Stimulated activated CD4-positive, alpha-beta T cell treated with anti-CD3 and anti-CD28 coated beads, Interleukin-12 subunit alpha, Interleukin-12 subunit beta, amount 100 ng/mL, for 48 hours (primary cell): ENCODE measurements around the gene ELP5.
"Not testable (repeated sequence)": the region's sequence is repeated elsewhere in the genome, so short reads cannot be mapped to it uniquely, and the experiment has no call there.

Experiments
- DNase-seq, 3 donors: peaks; one replicate each; pipeline ENCODE4 v3.0.0-alpha.2; 2020; ENCODE audit warnings: low read depth in 2 of 3, low spot score in 1 of 3

The ELP5 gene

GRCh38 chr17:7235693-7236665 is 16.0 kb upstream of the ELP5 start:
- DNase-seq = no peak

DNA sequence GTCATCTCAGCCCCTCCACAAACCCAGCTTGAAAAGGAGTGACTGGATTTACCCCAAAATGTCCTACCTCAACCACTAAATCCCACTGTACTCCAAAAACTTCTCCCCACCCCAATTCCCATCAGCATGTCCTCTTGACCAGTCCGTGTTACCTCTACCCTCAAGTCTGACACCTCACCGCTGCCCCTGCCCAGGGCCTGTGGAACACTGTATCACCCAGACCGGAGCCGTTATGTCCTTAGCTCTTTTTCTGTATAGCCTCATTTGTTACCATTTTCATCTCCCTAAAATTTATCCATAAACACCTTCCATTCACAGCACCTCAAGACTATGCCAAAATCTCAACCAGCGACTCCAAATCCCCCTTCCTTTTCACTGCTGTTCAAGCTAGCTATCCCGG is 15.2 kb upstream of the ELP5 start:
- DNase-seq = no peak

DNA sequence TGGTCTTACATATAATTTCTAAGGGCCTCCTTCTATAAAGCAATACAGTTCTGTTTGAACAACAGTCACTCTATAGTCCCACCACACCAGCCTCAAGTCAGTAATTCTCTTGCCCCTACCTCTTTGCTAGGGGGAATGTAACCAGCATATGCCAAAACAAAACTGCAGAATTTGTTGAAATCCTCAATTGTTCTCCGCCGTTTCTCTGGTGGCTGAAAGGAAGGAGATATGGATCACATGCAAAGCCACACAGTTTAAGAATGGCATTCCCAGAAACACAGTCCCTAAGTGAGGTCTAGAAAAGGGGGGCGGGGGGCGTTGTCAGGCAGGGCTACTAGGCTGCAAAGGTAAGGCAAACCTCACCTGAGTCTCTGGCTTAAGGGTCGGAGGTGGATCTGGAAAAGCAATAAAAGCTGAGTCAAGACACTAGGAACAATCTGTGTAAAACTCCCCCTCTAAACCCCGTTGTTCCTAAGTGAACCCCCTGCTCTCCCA is 14.7 kb upstream of the ELP5 start:
- DNase-seq = no peak

DNA sequence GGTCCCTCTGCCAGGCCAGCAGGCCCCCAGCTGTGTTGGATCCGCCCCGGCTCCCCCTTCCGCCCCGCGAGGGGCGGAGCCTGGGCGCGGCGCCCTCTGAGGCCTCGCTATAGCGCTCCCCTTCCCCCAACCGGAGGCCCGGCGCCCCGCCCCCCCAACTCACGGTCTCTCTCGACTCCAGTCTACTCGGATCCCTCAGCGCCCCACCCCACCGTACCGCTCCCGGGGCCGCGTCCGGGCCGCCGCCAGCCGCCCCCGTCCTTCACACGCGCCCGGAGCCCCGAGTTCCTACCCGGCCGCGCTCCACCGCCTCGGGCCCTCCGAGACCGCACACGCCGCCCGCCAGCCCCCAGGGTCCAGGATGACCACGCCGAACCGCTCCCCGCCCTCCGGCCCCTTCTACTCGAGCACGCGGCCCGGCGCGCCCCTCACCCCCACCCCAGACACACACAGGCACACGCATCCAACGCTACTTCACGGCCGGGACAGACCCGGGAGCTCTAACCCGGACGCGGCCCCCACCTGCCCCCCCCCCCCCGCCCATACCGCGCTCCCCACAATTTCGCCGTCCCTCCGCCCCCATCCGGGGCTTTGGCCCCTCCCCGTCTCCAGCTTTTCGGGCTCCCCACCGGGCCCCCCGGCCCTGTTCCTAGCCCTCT is 14.1 kb upstream of the ELP5 start:
- peak; percentile 74 to 85 (median 75) for DNase-seq

DNA sequence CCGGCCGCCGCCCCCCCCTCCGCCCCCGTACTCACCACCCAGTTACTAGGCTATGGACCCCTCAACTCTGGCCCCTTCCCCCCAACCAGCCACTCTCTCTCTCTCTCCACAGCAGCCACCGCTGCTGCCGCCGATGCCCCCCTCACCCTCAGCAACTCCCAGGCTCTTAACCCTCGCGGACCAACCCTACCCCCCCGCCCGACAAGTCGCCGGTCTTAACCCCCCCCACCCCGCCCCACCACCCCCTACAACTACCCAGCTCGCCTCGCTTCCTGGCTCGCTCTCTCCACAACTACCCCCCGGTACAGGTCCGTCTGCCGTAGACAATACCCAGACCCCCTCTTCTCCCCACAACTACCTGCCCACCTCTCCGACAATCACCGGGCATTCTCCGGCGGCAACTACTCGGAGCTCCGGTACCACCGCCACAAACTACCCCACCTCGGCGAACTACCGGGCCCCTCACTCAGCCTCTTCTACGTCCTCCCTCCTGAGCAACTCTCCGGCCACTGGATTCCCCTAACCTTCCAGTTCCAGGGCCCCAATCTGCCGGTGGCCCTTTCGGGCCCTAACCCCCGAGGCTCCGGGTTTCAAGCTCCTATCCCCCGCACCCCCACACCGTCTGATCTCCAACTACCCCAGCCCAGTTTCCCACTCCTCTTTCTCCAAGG is 13.5 kb upstream of the ELP5 start:
- DNase-seq = no peak

- DNase-seq = peak; percentile 92 to 97 (median 95)
Measured at GRCh38 chr17:7239091-7240027, 12.7 kb upstream of the ELP5 start, which contains the start of gene PHF23. PHF23 (minus strand) TSS chr17:7239457; CDS start chr17:7239279, 178 bp downstream.

- no peak for DNase-seq
Measured at GRCh38 chr17:7240375-7240774, 11.6 kb upstream of the ELP5 start.

- DNase-seq = no peak
Measured at GRCh38 chr17:7241090-7241733, 10.8 kb upstream of the ELP5 start.

DNA sequence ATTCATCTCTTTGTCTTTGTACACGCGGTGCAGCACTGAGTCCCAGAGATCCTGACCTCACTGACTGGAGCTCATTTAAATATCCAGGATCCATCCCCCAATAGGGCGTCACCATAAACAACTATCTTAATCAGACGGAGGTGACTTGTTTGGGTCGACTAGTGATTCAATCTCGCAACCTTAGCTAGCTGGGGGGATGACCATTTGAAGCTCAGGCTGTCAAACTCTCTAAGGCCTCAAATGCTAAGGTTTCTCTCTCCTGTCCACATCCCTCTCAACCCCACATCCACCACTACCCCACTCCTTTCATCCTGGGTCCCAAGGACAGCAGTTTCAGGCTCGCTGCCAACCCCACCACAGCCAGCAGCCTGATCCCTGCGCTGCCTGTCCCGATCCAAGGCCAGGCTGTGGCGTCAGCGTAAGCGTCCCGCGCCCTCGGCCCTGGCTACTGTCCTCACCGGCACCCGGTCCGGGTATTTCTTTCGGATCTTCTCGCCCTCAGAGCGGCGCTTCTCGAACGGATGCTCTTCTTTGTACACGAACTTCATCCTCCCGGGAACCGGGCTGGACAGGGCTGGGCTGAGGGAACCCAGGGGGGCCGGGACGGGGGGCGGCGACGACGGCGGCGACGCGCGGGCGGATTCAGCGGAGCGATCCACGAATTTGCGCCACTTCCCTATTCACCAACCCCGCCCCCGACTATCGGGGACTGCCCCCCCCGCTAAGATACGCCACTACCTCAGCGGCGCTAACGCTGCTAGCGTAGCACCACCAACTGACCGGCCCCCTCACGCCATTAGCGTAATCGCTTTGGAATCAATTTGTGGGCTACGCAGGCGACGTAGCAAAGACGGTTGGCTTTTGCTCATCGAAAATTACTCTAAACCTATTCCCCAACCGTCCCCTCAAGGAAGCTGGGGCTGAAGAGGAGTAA is 10.0 kb upstream of the ELP5 start, which contains the start of gene GABARAP:
Gene GABARAP, minus strand, starts transcription at position 667 of the 934 bp plus-strand sequence. Its CDS starts 119 bp downstream, at position 548.
- DNase-seq = peak; percentile 85 to 96 (median 89)

GRCh38 chr17:7242717-7243452 is 9.1 kb upstream of the ELP5 start:
- DNase-seq = peak; percentile 82 to 88 (median 87)

- DNase-seq = no peak
Measured at GRCh38 chr17:7243453-7243729, 8.6 kb upstream of the ELP5 start.

DNA sequence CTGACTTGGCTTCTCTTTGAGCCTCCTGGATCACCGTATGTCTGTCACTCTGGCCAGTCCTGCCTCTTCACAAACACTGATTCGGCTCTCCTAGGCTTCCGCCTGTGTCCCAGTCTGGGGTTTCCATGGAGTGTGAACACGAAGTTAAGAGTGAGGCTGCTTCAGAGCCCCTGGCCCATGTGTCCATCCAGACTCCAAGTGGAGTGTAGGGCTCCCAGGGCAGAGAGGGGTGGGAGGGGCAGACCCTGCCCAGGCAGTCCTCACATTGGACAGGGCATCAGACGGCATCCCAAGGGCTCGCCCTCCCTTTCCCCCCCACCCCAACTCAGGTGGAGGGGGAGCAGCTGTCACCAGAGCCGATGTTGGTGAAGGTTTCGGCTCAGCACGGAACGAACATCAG is 8.2 kb upstream of the ELP5 start:
- DNase-seq = not testable (repeated sequence)

DNA sequence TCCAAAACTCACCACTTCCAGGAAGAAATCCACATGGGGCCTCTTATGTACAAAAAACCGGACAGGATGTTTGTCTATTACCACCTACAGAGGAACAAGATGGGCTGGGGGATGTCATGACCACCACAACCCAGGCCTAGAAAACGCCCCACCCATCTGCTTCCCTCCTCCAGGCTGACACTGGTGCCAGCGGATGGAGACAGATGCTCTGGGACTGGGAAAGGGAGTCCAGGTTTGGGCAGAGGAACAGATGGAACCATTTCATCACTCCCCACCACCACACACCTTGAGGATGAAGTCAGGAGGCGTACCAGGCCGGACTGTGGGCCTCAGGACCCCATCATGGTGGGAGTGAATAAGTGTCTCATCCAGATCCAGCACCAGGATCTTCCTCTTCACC is 5.2 kb upstream of the ELP5 start:
- no peak for DNase-seq

GRCh38 chr17:7248796-7249195 is 3.2 kb upstream of the ELP5 start:
- no peak for DNase-seq

- DNase-seq = no peak
Measured at GRCh38 chr17:7249214-7249613, 2.8 kb upstream of the ELP5 start.

DNA sequence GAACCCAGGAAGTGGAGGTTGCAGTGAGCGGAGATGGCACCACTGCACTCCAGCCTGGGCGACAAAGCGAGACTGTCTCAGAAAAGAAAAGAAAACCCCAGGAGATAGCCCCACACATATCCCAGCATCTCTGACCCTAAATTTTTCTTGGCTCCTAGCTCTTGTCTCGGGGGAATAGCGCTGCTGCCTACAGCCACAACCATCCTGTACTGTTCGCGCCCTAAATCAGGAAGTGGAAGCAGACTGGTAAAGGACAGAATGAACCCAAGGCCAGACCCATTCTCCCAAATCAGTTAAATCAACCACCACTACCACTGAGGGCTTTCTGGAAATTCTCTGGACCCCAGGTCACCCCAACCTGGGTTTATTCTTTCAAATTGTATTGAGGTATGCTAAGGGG is 2.2 kb upstream of the ELP5 start:
- DNase-seq = no peak

DNA sequence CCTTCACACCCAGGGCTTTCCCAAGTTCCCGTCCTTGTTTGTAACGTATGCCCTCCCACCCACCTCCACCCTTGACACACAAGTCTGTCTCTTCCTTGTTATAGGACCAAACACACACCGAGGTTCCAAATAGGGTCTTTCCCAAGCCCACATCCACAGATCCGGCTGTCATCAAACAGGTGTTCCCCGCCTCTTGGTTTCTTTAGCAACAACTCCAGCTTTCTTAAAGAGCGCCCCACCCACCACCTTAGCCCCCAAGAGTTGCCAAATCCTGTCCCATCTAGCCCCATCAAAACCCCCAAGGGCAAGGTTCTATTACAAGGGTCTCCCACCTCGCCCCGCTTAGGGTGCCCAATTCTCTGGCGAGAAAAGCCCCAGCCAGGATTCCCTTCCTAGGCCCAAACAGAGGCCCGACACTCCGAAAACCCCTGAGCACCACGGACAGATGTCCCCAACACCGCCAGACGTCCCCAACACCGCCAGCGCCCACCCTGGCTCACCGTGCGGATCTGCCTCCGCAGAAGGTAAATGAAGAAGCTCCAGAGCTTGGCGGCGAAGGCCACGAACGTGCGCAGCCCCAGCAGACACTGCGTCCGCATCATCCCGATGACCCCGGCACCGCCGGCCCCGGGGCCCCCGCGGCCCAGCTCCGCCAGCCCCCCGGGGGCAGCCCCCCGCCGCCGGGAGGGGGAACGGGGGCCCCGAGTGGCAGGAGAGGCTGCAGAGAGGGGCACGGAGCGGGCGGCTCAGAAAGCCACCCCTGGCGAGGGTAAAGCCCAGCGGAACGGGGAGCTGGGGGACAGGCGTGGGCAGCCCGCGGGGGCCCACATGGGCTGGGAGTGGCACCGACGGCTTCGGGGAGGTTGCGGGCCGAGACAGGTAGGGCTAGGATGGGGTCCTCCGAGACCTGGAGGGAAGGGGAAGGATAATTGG is 1.1 kb upstream of the ELP5 start:
- DNase-seq = no peak
